ENCODE measurements around the gene PLPP3.

- no peak for TF ChIP-seq POLR2A (IDR thresholded peaks at IDR 0.05; ENCODE audit: low read depth, low read length)
- TF ChIP-seq POLR2AphosphoS5 (IDR thresholded peaks at IDR 0.05; ENCODE audit: low read depth, low read length) = no peak
Measured at GRCh38 chr1:56509713-56510641, 69.4 kb downstream of the PLPP3 start.

Measured in GM12892 (cell line).